ENCODE measurements around the gene BMPER.

Gene BMPER

DNA sequence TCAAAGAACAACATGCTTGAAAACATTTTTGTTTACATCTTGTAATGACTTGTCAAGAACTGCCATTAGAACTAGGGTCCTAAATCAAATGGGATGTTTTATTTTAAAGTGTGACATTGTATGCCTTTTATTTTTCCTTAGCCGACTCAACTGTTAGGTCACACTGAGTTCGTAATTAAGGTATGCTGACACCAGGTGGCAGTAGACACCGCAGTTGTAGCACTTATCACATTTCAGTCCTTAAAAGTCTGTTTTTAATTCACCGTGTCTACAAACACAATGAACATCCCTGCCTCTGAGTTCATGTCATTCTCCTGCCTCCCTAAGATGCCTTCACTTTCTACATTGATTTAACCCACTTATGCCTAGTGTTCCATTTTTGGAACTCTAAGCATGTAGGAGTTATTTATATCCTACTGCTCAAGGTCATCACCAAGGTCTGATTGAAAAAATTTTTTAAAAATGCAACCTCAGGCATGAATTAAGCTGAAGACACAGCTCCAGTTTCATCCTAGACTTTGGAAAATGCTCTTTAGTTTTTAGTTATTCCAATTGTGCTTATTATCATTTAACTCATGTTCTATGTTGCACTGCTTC, 186.1 kb downstream of the BMPER start:
- Histone ChIP-seq H3K36me3 (ENCODE audit: control insufficient read depth in 1 of 2, insufficient read depth in 2 of 2, low read length in 2 of 2) (no peaks in the 10 kb centered on the region), H3K9me3 (ENCODE audit: control insufficient read depth in 1 of 2, low read length in 2 of 2) (no peaks in the 10 kb centered on the region), H3K4me3 (ENCODE audit: low read depth in 1 of 2, low read length in 2 of 2) (no peak overlapping the region), H3K27me3 (ENCODE audit: low read depth, low read length) (no peaks in the 10 kb centered on the region), H3K4me1 (ENCODE audit: control insufficient read depth in 1 of 2, insufficient read depth in 2 of 2, low read length in 2 of 2) (no peaks in the 10 kb centered on the region), H3K27ac (ENCODE audit: low read length) (no peak overlapping the region)

- Histone ChIP-seq H3K4me3 (ENCODE audit: low read depth in 1 of 2, low read length in 2 of 2) (no peak overlapping the region), H3K27me3 (ENCODE audit: low read depth, low read length) (no peaks in the 10 kb centered on the region), H3K27ac (ENCODE audit: low read length) (no peak overlapping the region), H3K36me3 (ENCODE audit: control insufficient read depth in 1 of 2, insufficient read depth in 2 of 2, low read length in 2 of 2) (no peaks in the 10 kb centered on the region), H3K9me3 (ENCODE audit: control insufficient read depth in 1 of 2, low read length in 2 of 2) (no peaks in the 10 kb centered on the region), H3K4me1 (ENCODE audit: control insufficient read depth in 1 of 2, insufficient read depth in 2 of 2, low read length in 2 of 2) (no peaks in the 10 kb centered on the region)
Observed at GRCh38 chr7:34093276-34093675, 187.9 kb downstream of the BMPER start.

- Histone ChIP-seq H3K36me3 (ENCODE audit: control insufficient read depth in 1 of 2, insufficient read depth in 2 of 2, low read length in 2 of 2) (no peaks in the 10 kb centered on the region), H3K4me3 (ENCODE audit: low read depth in 1 of 2, low read length in 2 of 2) (no peak overlapping the region), H3K27ac (ENCODE audit: low read length) (no peak overlapping the region)
Observed at GRCh38 chr7:34096198-34096651, 190.9 kb downstream of the BMPER start.

GRCh38 chr7:34096777-34097176, 191.4 kb downstream of the BMPER start:
- H3K27me3 ChIP-seq (ENCODE audit: low read depth, low read length): no peaks in the 10 kb centered on the region
- H3K9me3 ChIP-seq (ENCODE audit: control insufficient read depth in 1 of 2, low read length in 2 of 2): no peaks in the 10 kb centered on the region
- no peak overlapping the region for H3K4me3 ChIP-seq (ENCODE audit: low read depth in 1 of 2, low read length in 2 of 2)
- H3K27ac ChIP-seq (ENCODE audit: low read length): no peak overlapping the region
- H3K4me1 ChIP-seq (ENCODE audit: control insufficient read depth in 1 of 2, insufficient read depth in 2 of 2, low read length in 2 of 2): no peaks in the 10 kb centered on the region
- no peaks in the 10 kb centered on the region for H3K36me3 ChIP-seq (ENCODE audit: control insufficient read depth in 1 of 2, insufficient read depth in 2 of 2, low read length in 2 of 2)

More at GRCh38 chr7:34096198-34096651, 190.9 kb downstream of the BMPER start:
- H3K27me3 ChIP-seq (ENCODE audit: low read depth, low read length): no peaks in the 10 kb centered on the region
- H3K9me3 ChIP-seq (ENCODE audit: control insufficient read depth in 1 of 2, low read length in 2 of 2): no peaks in the 10 kb centered on the region
- no peaks in the 10 kb centered on the region for H3K4me1 ChIP-seq (ENCODE audit: control insufficient read depth in 1 of 2, insufficient read depth in 2 of 2, low read length in 2 of 2)

GRCh38 chr7:34100661-34101060, 195.3 kb downstream of the BMPER start:
- Histone ChIP-seq H3K27me3 (ENCODE audit: low read depth, low read length) (no peaks in the 10 kb centered on the region), H3K4me1 (ENCODE audit: control insufficient read depth in 1 of 2, insufficient read depth in 2 of 2, low read length in 2 of 2) (no peaks in the 10 kb centered on the region), H3K36me3 (ENCODE audit: control insufficient read depth in 1 of 2, insufficient read depth in 2 of 2, low read length in 2 of 2) (no peaks in the 10 kb centered on the region), H3K4me3 (ENCODE audit: low read depth in 1 of 2, low read length in 2 of 2) (no peak overlapping the region), H3K9me3 (ENCODE audit: control insufficient read depth in 1 of 2, low read length in 2 of 2) (no peaks in the 10 kb centered on the region), H3K27ac (ENCODE audit: low read length) (no peak overlapping the region)

GRCh38 chr7:34104115-34104514, 198.8 kb downstream of the BMPER start:
- Histone ChIP-seq H3K9me3 (ENCODE audit: control insufficient read depth in 1 of 2, low read length in 2 of 2) (no peaks in the 10 kb centered on the region), H3K27me3 (ENCODE audit: low read depth, low read length) (no peaks in the 10 kb centered on the region), H3K27ac (ENCODE audit: low read length) (no peak overlapping the region), H3K36me3 (ENCODE audit: control insufficient read depth in 1 of 2, insufficient read depth in 2 of 2, low read length in 2 of 2) (no peaks in the 10 kb centered on the region), H3K4me3 (ENCODE audit: low read depth in 1 of 2, low read length in 2 of 2) (no peak overlapping the region), H3K4me1 (ENCODE audit: control insufficient read depth in 1 of 2, insufficient read depth in 2 of 2, low read length in 2 of 2) (no peaks in the 10 kb centered on the region)

DNA sequence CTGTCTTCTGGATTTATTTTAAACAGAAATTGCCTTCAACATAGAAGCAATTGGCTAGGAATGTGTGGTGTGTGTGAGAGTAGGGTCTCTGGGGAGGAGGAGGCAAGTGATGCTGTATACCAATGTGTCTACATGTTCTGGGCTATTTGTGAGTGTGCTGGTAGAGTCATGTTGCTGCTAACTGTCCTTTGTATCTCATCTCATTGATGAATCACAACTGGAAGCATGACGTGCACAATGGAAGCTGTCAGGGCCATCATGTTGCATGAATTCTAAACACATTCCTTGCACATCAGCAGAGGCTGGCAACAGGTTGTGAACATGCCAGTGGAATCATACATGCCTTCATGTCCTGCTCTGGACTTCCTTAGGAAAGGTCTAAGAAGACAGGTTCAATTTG, 199.7 kb downstream of the BMPER start:
- Histone ChIP-seq H3K27ac (ENCODE audit: low read length) (no peak overlapping the region), H3K9me3 (ENCODE audit: control insufficient read depth in 1 of 2, low read length in 2 of 2) (no peaks in the 10 kb centered on the region), H3K4me3 (ENCODE audit: low read depth in 1 of 2, low read length in 2 of 2) (no peak overlapping the region), H3K36me3 (ENCODE audit: control insufficient read depth in 1 of 2, insufficient read depth in 2 of 2, low read length in 2 of 2) (no peaks in the 10 kb centered on the region), H3K4me1 (ENCODE audit: control insufficient read depth in 1 of 2, insufficient read depth in 2 of 2, low read length in 2 of 2) (no peaks in the 10 kb centered on the region), H3K27me3 (ENCODE audit: low read depth, low read length) (no peaks in the 10 kb centered on the region)

- H3K9me3 ChIP-seq (ENCODE audit: control insufficient read depth in 1 of 2, low read length in 2 of 2): no peaks in the 10 kb centered on the region
- H3K4me3 ChIP-seq (ENCODE audit: low read depth in 1 of 2, low read length in 2 of 2): no peak overlapping the region
- no peaks in the 10 kb centered on the region for H3K27me3 ChIP-seq (ENCODE audit: low read depth, low read length)
- H3K27ac ChIP-seq (ENCODE audit: low read length): no peak overlapping the region
- no peaks in the 10 kb centered on the region for H3K36me3 ChIP-seq (ENCODE audit: control insufficient read depth in 1 of 2, insufficient read depth in 2 of 2, low read length in 2 of 2)
- H3K4me1 ChIP-seq (ENCODE audit: control insufficient read depth in 1 of 2, insufficient read depth in 2 of 2, low read length in 2 of 2): no peaks in the 10 kb centered on the region
Observed at GRCh38 chr7:34107276-34107675, 201.9 kb downstream of the BMPER start.

DNA sequence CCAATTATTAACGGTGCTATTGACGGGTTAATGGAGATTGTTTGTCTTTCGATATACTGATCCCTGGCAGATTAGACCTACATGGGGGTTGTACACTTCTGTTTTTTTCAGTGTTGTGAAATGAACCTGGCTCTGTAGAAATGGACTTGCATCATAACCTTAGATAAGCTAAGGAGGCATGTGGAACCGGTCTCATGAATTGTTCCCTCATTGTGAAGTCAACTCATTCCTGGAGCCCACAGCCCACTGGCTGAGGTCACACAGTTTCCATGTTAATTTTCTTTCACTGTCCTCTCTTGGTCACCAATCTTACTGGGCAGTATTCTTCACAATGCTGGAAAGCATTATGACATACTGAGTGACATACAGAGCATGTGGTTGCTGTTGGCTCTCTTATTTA, 202.8 kb downstream of the BMPER start:
- Histone ChIP-seq H3K27me3 (ENCODE audit: low read depth, low read length) (no peaks in the 10 kb centered on the region), H3K36me3 (ENCODE audit: control insufficient read depth in 1 of 2, insufficient read depth in 2 of 2, low read length in 2 of 2) (no peaks in the 10 kb centered on the region), H3K27ac (ENCODE audit: low read length) (no peak overlapping the region), H3K4me3 (ENCODE audit: low read depth in 1 of 2, low read length in 2 of 2) (no peak overlapping the region), H3K9me3 (ENCODE audit: control insufficient read depth in 1 of 2, low read length in 2 of 2) (no peaks in the 10 kb centered on the region), H3K4me1 (ENCODE audit: control insufficient read depth in 1 of 2, insufficient read depth in 2 of 2, low read length in 2 of 2) (no peaks in the 10 kb centered on the region)

DNA sequence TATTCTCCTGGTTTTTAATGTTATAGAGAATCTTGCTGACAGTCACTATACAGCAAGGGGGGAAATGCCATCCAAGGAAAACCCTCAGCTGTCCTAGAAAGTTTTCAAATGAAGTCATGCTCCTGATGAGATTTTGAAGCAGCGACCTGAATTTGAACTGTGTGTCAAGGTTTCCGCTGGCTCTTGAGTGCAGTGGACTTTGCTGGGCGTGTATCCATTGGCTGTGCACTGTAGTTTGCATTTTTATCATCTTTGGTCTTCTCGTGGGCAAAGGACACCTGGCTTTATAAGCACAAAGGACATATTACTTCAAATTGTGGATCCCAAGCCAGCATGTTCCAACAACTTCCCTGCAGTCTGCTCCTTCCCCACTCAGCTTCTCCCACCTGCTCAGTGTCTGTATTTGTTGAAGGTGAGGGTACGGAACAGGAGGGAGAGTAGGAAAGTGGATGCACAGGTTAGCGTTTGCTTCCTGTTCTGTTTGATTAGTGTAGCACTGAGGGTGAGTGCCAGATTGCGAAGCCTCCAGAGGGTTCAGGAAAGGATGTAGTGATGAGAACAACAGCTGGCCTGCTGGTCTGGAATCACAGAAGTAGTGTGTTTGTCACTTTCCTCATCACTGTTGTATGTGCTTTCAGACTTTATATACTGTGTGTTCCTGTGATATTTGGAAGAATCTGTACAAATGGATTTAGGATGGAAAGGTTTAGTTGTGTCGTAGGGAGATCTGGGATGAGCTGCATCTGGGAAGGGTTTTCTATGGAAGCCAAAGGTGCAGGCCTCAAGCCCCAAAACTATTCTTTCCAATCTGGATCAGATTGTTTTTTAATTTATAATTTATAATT, 204.8 kb downstream of the BMPER start:
- no peaks in the 10 kb centered on the region for H3K4me1 ChIP-seq (ENCODE audit: control insufficient read depth in 1 of 2, insufficient read depth in 2 of 2, low read length in 2 of 2)
- no peaks in the 10 kb centered on the region for H3K9me3 ChIP-seq (ENCODE audit: control insufficient read depth in 1 of 2, low read length in 2 of 2)
- H3K27me3 ChIP-seq (ENCODE audit: low read depth, low read length): no peaks in the 10 kb centered on the region
- no peak overlapping the region for H3K27ac ChIP-seq (ENCODE audit: low read length)
- no peak overlapping the region for H3K4me3 ChIP-seq (ENCODE audit: low read depth in 1 of 2, low read length in 2 of 2)
- no peaks in the 10 kb centered on the region for H3K36me3 ChIP-seq (ENCODE audit: control insufficient read depth in 1 of 2, insufficient read depth in 2 of 2, low read length in 2 of 2)

DNA sequence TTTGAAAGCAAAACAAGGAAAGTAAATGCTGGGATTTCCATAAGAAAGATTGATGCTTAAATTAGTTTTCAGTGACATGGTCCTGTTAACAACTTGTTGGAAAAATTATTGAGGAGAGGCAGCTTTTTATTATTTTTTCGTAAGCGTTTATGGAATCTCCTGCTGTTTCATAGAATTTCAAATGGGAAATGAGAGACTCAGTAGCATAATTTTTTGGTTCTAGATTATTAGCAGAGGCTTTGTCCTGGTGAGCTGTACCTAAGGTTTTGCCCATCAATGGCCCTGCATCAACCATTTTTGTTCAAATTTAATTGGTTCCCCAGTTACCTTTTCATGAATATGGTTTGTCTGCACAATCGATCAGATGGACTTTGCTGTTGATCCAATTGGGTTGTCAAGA, 205.7 kb downstream of the BMPER start:
- peaks cover 0 to under 1% of the 10 kb centered on the region in 2 donors for H3K9me3 ChIP-seq (ENCODE audit: control insufficient read depth in 1 of 2, low read length in 2 of 2)
- no peaks in the 10 kb centered on the region for H3K27me3 ChIP-seq (ENCODE audit: low read depth, low read length)
- H3K27ac ChIP-seq (ENCODE audit: low read length): no peak overlapping the region
- no peak overlapping the region for H3K4me3 ChIP-seq (ENCODE audit: low read depth in 1 of 2, low read length in 2 of 2)
- no peaks in the 10 kb centered on the region for H3K4me1 ChIP-seq (ENCODE audit: control insufficient read depth in 1 of 2, insufficient read depth in 2 of 2, low read length in 2 of 2)
- no peaks in the 10 kb centered on the region for H3K36me3 ChIP-seq (ENCODE audit: control insufficient read depth in 1 of 2, insufficient read depth in 2 of 2, low read length in 2 of 2)

All from muscle layer of duodenum (tissue), 2 donors.